ENCODE results near the gene SLC7A1.

The SLC7A1 gene

DNA sequence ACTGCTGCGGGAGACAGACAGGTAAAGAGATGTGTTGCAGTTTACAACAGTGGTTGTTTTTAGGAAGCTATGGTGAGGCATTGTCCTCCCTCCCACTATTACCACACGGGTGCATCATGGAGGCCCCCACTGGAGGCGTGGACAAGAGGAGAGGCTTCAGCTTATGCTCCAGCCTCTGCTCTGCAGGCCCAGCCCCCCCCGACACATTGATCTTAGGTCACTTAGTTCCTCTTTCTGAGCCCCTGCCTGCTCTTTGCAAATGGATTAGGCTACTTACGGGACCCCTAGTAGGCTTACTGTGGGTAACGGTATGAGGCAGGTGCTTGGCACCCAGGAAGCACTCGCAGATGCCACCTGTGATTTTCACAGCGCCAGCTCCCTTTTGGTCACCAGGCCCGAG lies 123.9 kb downstream of the SLC7A1 start:
- Histone ChIP-seq H3K4me1 (ENCODE audit: control insufficient read depth in 1 of 2, insufficient read depth in 2 of 2, low read length in 2 of 2) (no peaks in the 10 kb centered on the region), H3K4me3 (ENCODE audit: low read depth in 1 of 2, low read length in 2 of 2) (no peak overlapping the region), H3K27ac (ENCODE audit: low read length) (no peak overlapping the region), H3K36me3 (ENCODE audit: control insufficient read depth in 1 of 2, insufficient read depth in 2 of 2, low read length in 2 of 2) (no peaks in the 10 kb centered on the region), H3K9me3 (ENCODE audit: control insufficient read depth in 1 of 2, low read length in 2 of 2) (no peaks in the 10 kb centered on the region), H3K27me3 (ENCODE audit: low read depth, low read length) (no peaks in the 10 kb centered on the region)

DNA sequence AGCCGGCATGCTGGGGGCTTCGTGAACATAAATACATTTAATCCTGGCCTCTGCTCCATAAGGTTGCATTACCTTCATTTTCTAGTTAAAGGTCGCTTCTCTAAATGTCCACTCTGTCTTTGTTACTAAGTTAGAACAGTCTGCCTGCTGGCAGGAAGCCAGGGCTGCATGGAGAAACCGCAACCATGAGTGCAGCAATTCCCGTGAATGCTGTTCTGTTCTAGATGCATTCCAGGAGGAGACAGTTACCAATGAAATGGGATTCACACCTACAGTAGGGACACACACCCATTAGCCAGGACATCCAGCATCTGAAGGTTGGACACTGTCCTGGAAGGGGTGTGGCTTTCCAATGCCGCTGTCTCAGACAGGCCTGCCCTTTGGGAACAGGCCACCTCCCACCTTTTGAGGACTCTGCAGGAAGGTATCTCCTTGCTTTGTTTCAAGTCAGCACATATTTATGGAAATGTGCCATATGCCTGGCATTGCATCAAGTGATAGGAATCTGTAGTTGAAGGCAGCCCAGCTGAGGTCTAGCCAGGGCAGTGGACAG lies 129.7 kb downstream of the SLC7A1 start:
- H3K36me3 ChIP-seq (ENCODE audit: control insufficient read depth in 1 of 2, insufficient read depth in 2 of 2, low read length in 2 of 2), result no peaks in the 10 kb centered on the region
- no peaks in the 10 kb centered on the region for H3K9me3 ChIP-seq (ENCODE audit: control insufficient read depth in 1 of 2, low read length in 2 of 2)
- H3K27me3 ChIP-seq (ENCODE audit: low read depth, low read length), result no peaks in the 10 kb centered on the region
- peaks cover 0 to 12% of the 10 kb centered on the region in 2 donors for H3K4me1 ChIP-seq (ENCODE audit: control insufficient read depth in 1 of 2, insufficient read depth in 2 of 2, low read length in 2 of 2)
- no peak overlapping the region for H3K27ac ChIP-seq (ENCODE audit: low read length)
- H3K4me3 ChIP-seq (ENCODE audit: low read depth in 1 of 2, low read length in 2 of 2), result no peak overlapping the region

DNA sequence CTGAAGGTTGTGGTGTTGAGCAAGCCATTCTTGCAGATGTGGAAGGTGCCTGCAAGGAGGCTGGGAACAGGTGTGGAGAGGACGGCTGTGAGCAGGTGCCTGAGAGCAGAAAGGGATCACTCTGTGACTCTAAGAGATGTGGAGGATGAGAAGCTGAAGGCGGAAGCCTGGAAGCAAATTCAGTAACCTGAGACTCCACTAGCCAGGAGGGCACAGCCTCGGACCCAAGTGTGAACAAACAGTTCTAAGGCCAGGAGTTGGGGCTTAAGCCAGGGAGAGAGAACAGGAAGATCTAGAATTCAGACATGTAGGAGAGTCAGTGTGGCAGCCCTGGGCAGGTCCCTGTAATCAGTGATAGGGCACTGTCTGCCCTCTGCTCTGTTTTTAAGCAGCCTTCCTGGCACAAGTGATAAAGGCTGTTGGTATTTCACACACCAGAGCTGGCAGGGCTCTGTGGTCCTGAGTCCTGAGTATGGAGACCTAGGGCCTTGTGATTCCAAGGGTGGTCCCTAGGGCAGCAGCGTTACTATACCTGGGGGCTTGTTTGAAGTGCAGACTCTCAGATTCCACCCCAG lies 131.3 kb downstream of the SLC7A1 start:
- H3K9me3 ChIP-seq (ENCODE audit: control insufficient read depth in 1 of 2, low read length in 2 of 2), result no peaks in the 10 kb centered on the region
- no peak overlapping the region for H3K27ac ChIP-seq (ENCODE audit: low read length)
- H3K4me1 ChIP-seq (ENCODE audit: control insufficient read depth in 1 of 2, insufficient read depth in 2 of 2, low read length in 2 of 2), result peaks cover 0 to 12% of the 10 kb centered on the region in 2 donors
- no peaks in the 10 kb centered on the region for H3K27me3 ChIP-seq (ENCODE audit: low read depth, low read length)
- H3K4me3 ChIP-seq (ENCODE audit: low read depth in 1 of 2, low read length in 2 of 2), result no peak overlapping the region
- H3K36me3 ChIP-seq (ENCODE audit: control insufficient read depth in 1 of 2, insufficient read depth in 2 of 2, low read length in 2 of 2), result no peaks in the 10 kb centered on the region

- Histone ChIP-seq H3K4me1 (ENCODE audit: control insufficient read depth in 1 of 2, insufficient read depth in 2 of 2, low read length in 2 of 2) (no peaks in the 10 kb centered on the region), H3K36me3 (ENCODE audit: control insufficient read depth in 1 of 2, insufficient read depth in 2 of 2, low read length in 2 of 2) (no peaks in the 10 kb centered on the region), H3K9me3 (ENCODE audit: control insufficient read depth in 1 of 2, low read length in 2 of 2) (no peaks in the 10 kb centered on the region), H3K4me3 (ENCODE audit: low read depth in 1 of 2, low read length in 2 of 2) (no peak overlapping the region), H3K27ac (ENCODE audit: low read length) (no peak overlapping the region), H3K27me3 (ENCODE audit: low read depth, low read length) (no peaks in the 10 kb centered on the region)
These were observed 135.6 kb downstream of the SLC7A1 start for GRCh38 chr13:29459813-29460355.

Data from muscle layer of duodenum (tissue), 2 donors.